ENCODE data around the gene USP47. TPM values are rescaled to one million over a fixed set of nuclear protein-coding genes. Genes with fewer than 3 reads are reported as not detected.

The USP47 gene
- total and polyA plus RNA-seq, 2 experiments from 2014 or later: 35.9 to 58.8 TPM

GRCh38 chr11:11805228-11805627, 36.5 kb upstream of the USP47 start:
- no peak overlapping the region for H2AFZ ChIP-seq
- no peaks in the 10 kb centered on the region for H3K36me3 ChIP-seq (ENCODE audit: low read depth)
- no peaks in the 10 kb centered on the region for H3K9me3 ChIP-seq (ENCODE audit: low read depth)
- in situ Hi-C loops (cut with MboI): loop anchor here (25.0 kb wide), 1 partner anchor 457 kb away; no protein-coding TSS in a partner anchor
- no peaks in the 10 kb centered on the region for H3K27me3 ChIP-seq (replicated peaks; ENCODE audit: insufficient read depth)
- peaks cover 9% of the 10 kb centered on the region; the same call in 1 of the 2 replicates for H3F3A ChIP-seq (ENCODE audit: insufficient read depth)
- H3K9me2 ChIP-seq (ENCODE audit: insufficient read depth): no peaks in the 10 kb centered on the region
- H3K4me3 ChIP-seq: no peak overlapping the region
- H3K79me2 ChIP-seq (ENCODE audit: insufficient read depth): no peaks in the 10 kb centered on the region
- no peak for DNase-seq
- no peak overlapping the region for H3K9ac ChIP-seq
- H3K4me1 ChIP-seq (ENCODE audit: insufficient read depth): peaks cover 14% of the 10 kb centered on the region
- no peak overlapping the region for H3K27ac ChIP-seq
- H4K20me1 ChIP-seq (ENCODE audit: insufficient read depth): no peaks in the 10 kb centered on the region
- H3K4me2 ChIP-seq (ENCODE audit: unreplicated experiment): no peak overlapping the region
- TF ChIP-seq EZH2phosphoT487 (IDR thresholded peaks at IDR 0.05; ENCODE audit: insufficient read depth, low read depth): no peak
- TF ChIP-seq EZH2 (IDR thresholded peaks at IDR 0.05; ENCODE audit: insufficient read depth, poor library complexity, severe bottlenecking): no peak
- WGBS, 2 experiments (ENCODE audit: low coverage in 1 of 2, low lambda C conversion rate in 2 of 2, missing lambda C conversion rate in 2 of 2): 89 to 97% methylated on average over 1 of the region's 1 CpG

- no peak for TF ChIP-seq EZH2 (IDR thresholded peaks at IDR 0.05; ENCODE audit: insufficient read depth, poor library complexity, severe bottlenecking)
- TF ChIP-seq EZH2phosphoT487 (IDR thresholded peaks at IDR 0.05; ENCODE audit: insufficient read depth, low read depth): no peak
- Histone ChIP-seq H3K79me2 (ENCODE audit: insufficient read depth) (no peaks in the 10 kb centered on the region), H3K27ac (no peak overlapping the region), H4K20me1 (ENCODE audit: insufficient read depth) (no peaks in the 10 kb centered on the region), H3K4me1 (ENCODE audit: insufficient read depth) (peaks cover 14% of the 10 kb centered on the region), H3K4me3 (no peak overlapping the region), H3K9ac (no peak overlapping the region), H3K9me3 (ENCODE audit: low read depth) (no peaks in the 10 kb centered on the region), H3F3A (ENCODE audit: insufficient read depth) (peaks cover 9% of the 10 kb centered on the region; the same call in 1 of the 2 replicates), H2AFZ (0 out of 2 replicates have a peak overlapping the region, but pooled peaks have one; percentile 20), H3K9me2 (ENCODE audit: insufficient read depth) (no peaks in the 10 kb centered on the region), H3K27me3 (replicated peaks; ENCODE audit: insufficient read depth) (no peaks in the 10 kb centered on the region), H3K36me3 (ENCODE audit: low read depth) (no peaks in the 10 kb centered on the region), H3K4me2 (ENCODE audit: unreplicated experiment) (no peak overlapping the region)
- no peak for DNase-seq
- WGBS, 2 experiments (ENCODE audit: low coverage in 1 of 2, low lambda C conversion rate in 2 of 2, missing lambda C conversion rate in 2 of 2): 64% methylated on average over 3 of the region's 3 CpGs
- in situ Hi-C loops (cut with MboI): loop anchor here (25.0 kb wide), 1 partner anchor 456 kb away; no protein-coding TSS in a partner anchor
These were observed 35.7 kb upstream of the USP47 start for GRCh38 chr11:11806074-11806473.

GRCh38 chr11:11806586-11806985, 35.2 kb upstream of the USP47 start:
- Histone ChIP-seq H3K36me3 (ENCODE audit: low read depth) (no peaks in the 10 kb centered on the region), H2AFZ (0 out of 2 replicates have a peak overlapping the region, but pooled peaks have one; percentile 20), H3K9me2 (ENCODE audit: insufficient read depth) (no peaks in the 10 kb centered on the region), H3F3A (ENCODE audit: insufficient read depth) (peaks cover 9% of the 10 kb centered on the region; the same call in 1 of the 2 replicates), H3K79me2 (ENCODE audit: insufficient read depth) (no peaks in the 10 kb centered on the region), H3K9me3 (ENCODE audit: low read depth) (no peaks in the 10 kb centered on the region), H3K4me1 (ENCODE audit: insufficient read depth) (peaks cover 14% of the 10 kb centered on the region), H3K27me3 (replicated peaks; ENCODE audit: insufficient read depth) (no peaks in the 10 kb centered on the region), H3K4me2 (ENCODE audit: unreplicated experiment) (no peak overlapping the region), H3K4me3 (no peak overlapping the region), H4K20me1 (ENCODE audit: insufficient read depth) (no peaks in the 10 kb centered on the region), H3K27ac (no peak overlapping the region), H3K9ac (no peak overlapping the region)
- in situ Hi-C loops (cut with MboI): loop anchor here (25.0 kb wide), 1 partner anchor 456 kb away; no protein-coding TSS in a partner anchor
- DNase-seq: no peak
- TF ChIP-seq EZH2 (IDR thresholded peaks at IDR 0.05; ENCODE audit: insufficient read depth, poor library complexity, severe bottlenecking): no peak
- TF ChIP-seq EZH2phosphoT487 (IDR thresholded peaks at IDR 0.05; ENCODE audit: insufficient read depth, low read depth): no peak

- peak overlapping the region; percentile 16 for H3K4me3 ChIP-seq
- H3F3A ChIP-seq (ENCODE audit: insufficient read depth): peaks cover 9% of the 10 kb centered on the region; the same call in 1 of the 2 replicates
- no peak overlapping the region for H3K27ac ChIP-seq
- H3K9me2 ChIP-seq (ENCODE audit: insufficient read depth): no peaks in the 10 kb centered on the region
- TF ChIP-seq EZH2phosphoT487 (IDR thresholded peaks at IDR 0.05; ENCODE audit: insufficient read depth, low read depth) (no peak), EZH2 (IDR thresholded peaks at IDR 0.05; ENCODE audit: insufficient read depth, poor library complexity, severe bottlenecking) (no peak)
- H3K27me3 ChIP-seq (replicated peaks; ENCODE audit: insufficient read depth): no peaks in the 10 kb centered on the region
- H3K4me1 ChIP-seq (ENCODE audit: insufficient read depth): peaks cover 14% of the 10 kb centered on the region
- H3K9ac ChIP-seq: 0 out of 2 replicates have a peak overlapping the region, but pooled peaks have one; percentile 8
- H3K4me2 ChIP-seq (ENCODE audit: unreplicated experiment): peak overlapping the region; percentile 65
- H3K36me3 ChIP-seq (ENCODE audit: low read depth): no peaks in the 10 kb centered on the region
- no peaks in the 10 kb centered on the region for H4K20me1 ChIP-seq (ENCODE audit: insufficient read depth)
- WGBS, 2 experiments (ENCODE audit: low coverage in 1 of 2, low lambda C conversion rate in 2 of 2, missing lambda C conversion rate in 2 of 2): 31 to 36% methylated on average over 8 of the region's 8 CpGs
- H3K9me3 ChIP-seq (ENCODE audit: low read depth): no peaks in the 10 kb centered on the region
- in situ Hi-C loops (cut with MboI): loop anchor here (25.0 kb wide), 1 partner anchor 454 kb away; no protein-coding TSS in a partner anchor
- H2AFZ ChIP-seq: peak overlapping the region; percentile 54
- DNase-seq: no peak
- H3K79me2 ChIP-seq (ENCODE audit: insufficient read depth): no peaks in the 10 kb centered on the region
These were observed 33.7 kb upstream of the USP47 start for GRCh38 chr11:11807811-11808782.

All from GM23248 (cell line).